ENCODE results near the gene RPL36. TPM values are rescaled to one million over a fixed set of nuclear protein-coding genes. Genes with fewer than 3 reads are reported as not detected.

The RPL36 gene
- total and polyA plus RNA-seq, 12 donors: 270 to 1,152 (median 362) TPM

DNA sequence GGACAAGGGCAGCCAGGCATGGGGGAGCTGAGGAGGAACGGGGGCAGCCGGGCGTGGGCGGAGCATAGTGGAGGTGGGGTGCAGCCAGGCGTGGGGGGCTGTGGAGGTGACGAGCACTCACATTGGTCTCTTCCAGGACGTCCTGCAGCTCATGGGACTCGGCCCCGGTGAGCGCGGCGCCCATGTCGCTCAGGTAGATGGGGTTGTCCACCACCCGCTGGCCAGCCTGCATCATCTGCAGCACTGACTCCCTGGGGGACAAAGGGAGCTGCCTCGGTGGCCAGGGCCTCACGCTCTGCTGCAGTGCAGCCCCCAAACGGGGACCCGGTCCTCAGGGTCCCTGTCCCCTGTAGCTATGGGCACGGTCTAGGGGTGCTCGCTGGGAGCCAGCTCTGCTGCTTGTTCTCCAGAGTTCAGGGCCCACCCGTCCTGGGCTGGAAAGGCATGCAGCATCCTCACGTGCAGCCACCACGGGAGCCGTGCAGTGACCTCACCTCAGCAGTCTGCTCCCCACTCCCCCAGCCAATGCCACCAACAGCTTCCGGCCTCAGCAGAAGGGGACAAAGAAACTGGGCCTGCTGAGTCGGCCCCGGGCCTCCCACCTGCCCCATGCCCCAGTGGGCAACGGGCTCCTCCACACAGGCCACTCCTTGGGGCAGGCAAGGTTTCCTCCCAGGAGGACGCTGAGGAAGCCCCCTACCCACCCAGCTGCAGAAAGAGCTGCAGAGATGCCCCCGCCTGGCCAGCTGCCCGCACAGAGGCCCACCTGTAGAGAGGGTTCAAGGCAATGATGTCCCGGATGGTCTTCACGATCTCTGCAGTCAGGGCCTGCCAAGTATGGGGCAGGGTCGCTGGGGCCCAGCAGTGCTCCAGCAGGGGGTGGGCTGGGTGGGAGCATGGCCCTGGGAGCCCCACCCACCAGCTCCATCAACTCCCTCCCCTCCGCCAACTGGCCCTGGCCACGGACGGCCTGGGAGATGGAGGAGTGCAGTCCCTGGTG, 17.8 kb downstream of the RPL36 start:
- peaks cover 0 to 100% (median 74%) of the 10 kb centered on the region in 9 donors for H3K36me3 ChIP-seq
- intact Hi-C loops (cut with DNase I): no loop called here
- H3K4me3 ChIP-seq: no peak overlapping the region
- WGBS, 2 donors: 93 to 95% methylated on average over 37 of the region's 37 CpGs
- no peaks in the 10 kb centered on the region for H3K4me1 ChIP-seq
- no peaks in the 10 kb centered on the region for H3K27me3 ChIP-seq
- DNase-seq: no peak
- H3K9me3 ChIP-seq: no peaks in the 10 kb centered on the region
- no peak for TF ChIP-seq CTCF (IDR thresholded peaks at IDR 0.05)
- ATAC-seq: peak in 1 of 8 donors; percentile 4
- H3K27ac ChIP-seq: no peak overlapping the region

- H3K9me3 ChIP-seq: no peaks in the 10 kb centered on the region
- TF ChIP-seq CTCF (IDR thresholded peaks at IDR 0.05): no peak
- no peak for ATAC-seq
- peaks cover 0 to 13% (median 3%) of the 10 kb centered on the region in 9 donors for H3K4me1 ChIP-seq
- 94 to 96% methylated on average over 8 of the region's 8 CpGs for WGBS, 2 donors
- no peaks in the 10 kb centered on the region for H3K27me3 ChIP-seq
- H3K4me3 ChIP-seq: no peak overlapping the region
- intact Hi-C loops (cut with DNase I): no loop called here
- DNase-seq: no peak
- H3K36me3 ChIP-seq: peaks cover 0 to 88% (median 58%) of the 10 kb centered on the region in 9 donors
- no peak overlapping the region for H3K27ac ChIP-seq
These were observed 20.9 kb downstream of the RPL36 start for GRCh38 chr19:5711025-5711424.

- peaks cover 0 to 17% (median 3%) of the 10 kb centered on the region in 9 donors for H3K4me1 ChIP-seq
- intact Hi-C loops (cut with DNase I): no loop called here
- no peaks in the 10 kb centered on the region for H3K9me3 ChIP-seq
- no peak for ATAC-seq
- no peak overlapping the region for H3K4me3 ChIP-seq
- no peak overlapping the region for H3K27ac ChIP-seq
- TF ChIP-seq CTCF (IDR thresholded peaks at IDR 0.05): no peak
- no peak for DNase-seq
- WGBS, 2 donors: 86 to 91% methylated on average over 24 to 25 of the region's 25 CpGs
- H3K36me3 ChIP-seq: peaks cover 0 to 81% (median 51%) of the 10 kb centered on the region in 9 donors
- H3K27me3 ChIP-seq: no peaks in the 10 kb centered on the region
These were observed 21.6 kb downstream of the RPL36 start for GRCh38 chr19:5711713-5712161.

- no peaks in the 10 kb centered on the region for H3K9me3 ChIP-seq
- ATAC-seq (no peak), DNase-seq (no peak)
- 93% methylated on average over 9 of the region's 9 CpGs for WGBS, 2 donors
- H3K4me1 ChIP-seq: peaks cover 0 to 28% (median 11%) of the 10 kb centered on the region in 9 donors
- TF ChIP-seq CTCF (IDR thresholded peaks at IDR 0.05): no peak
- H3K27ac ChIP-seq: no peak overlapping the region
- no peak overlapping the region for H3K4me3 ChIP-seq
- no peaks in the 10 kb centered on the region for H3K27me3 ChIP-seq
- peaks cover 0 to 68% (median 38%) of the 10 kb centered on the region in 9 donors for H3K36me3 ChIP-seq
- intact Hi-C loops (cut with DNase I): no loop called here
These were observed 23.1 kb downstream of the RPL36 start for GRCh38 chr19:5713228-5713627.

Data from heart right ventricle (tissue), 16 donors.